ENCODE data around the gene ALKBH1. TPM values are rescaled to one million over a fixed set of nuclear protein-coding genes. Genes with fewer than 3 reads are reported as not detected.
"Not testable (repeated sequence)": the region's sequence is repeated elsewhere in the genome, so short reads cannot be mapped to it uniquely, and the experiment has no call there.

Gene ALKBH1
- total RNA-seq, 2 donors from 2014 or later, result 9.8 to 10.6 TPM

GRCh38 chr14:77638771-77639171 lies 69.1 kb downstream of the ALKBH1 start:
- intact Hi-C loops (cut with DNase I), result no loop called here
- ATAC-seq, result no peak

DNA sequence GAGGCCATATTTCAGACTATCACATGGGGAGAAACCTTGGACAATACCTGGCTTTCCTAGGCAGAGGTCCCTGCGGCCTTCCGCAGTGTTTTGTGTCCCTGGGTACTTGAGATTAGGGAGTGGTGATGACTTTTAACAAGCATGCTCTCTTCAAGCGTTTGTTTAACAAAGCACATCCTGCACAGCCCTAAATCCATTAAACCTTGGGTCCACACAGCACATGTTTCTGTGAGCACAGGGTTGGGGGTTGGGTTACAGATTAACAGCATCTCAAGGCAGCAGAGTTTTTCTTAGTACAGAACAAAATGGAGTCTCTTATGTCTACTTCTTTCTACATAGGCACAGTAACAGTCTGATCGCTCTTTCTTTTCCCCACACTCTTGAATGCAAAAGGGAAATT lies 72.0 kb downstream of the ALKBH1 start:
- ATAC-seq; intact Hi-C loops (cut with DNase I); DNase-seq: not testable (repeated sequence)

More at GRCh38 chr14:77638771-77639171, 69.1 kb downstream of the ALKBH1 start:
- no peak for DNase-seq

GRCh38 chr14:77635466-77635865 lies 72.4 kb downstream of the ALKBH1 start:
- ATAC-seq; intact Hi-C loops (cut with DNase I); DNase-seq: not testable (repeated sequence)

DNA sequence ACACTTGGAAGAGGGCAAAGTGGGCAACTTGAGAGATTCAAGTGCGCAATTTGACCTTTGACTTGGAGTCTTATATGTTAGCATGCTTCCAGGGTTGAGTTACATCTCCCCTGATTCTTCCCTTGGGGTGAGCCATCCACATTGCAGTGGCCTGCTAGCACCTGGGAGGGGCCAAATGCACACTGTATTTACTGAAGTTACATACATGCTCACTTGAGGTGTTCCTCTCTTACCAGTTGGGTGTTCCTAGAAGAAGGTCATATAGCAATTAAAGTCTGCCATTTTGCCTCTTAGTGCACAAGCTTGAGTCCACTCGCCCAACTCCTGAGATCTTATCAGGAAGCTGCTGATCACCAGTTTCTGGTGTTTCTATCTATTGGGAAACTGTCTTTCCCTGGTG lies 77.7 kb downstream of the ALKBH1 start:
- no peak for ATAC-seq
- intact Hi-C loops (cut with DNase I), result no loop called here

DNA sequence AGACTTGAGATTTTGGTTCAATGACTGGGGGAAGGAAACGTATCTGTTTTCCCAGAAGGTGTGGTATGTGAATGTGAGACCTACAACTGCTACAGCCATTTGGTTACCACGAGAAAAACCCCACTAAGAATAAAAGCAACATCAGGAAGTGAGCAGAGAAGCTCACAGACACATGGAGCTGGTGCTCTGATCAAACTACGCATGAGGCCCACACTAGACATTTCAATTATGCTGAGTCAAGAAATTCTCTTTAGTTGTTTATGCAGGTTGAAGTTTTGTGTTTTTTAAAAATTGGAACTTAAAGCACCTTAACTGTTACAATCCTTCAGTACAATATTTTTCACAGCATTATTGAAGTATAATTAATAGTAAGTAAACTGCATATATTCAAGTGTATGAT lies 82.5 kb downstream of the ALKBH1 start:
- intact Hi-C loops (cut with DNase I), result no loop called here
- no peak for ATAC-seq
- no peak for DNase-seq

More for the DNA sequence above, 77.7 kb downstream of the ALKBH1 start:
- no peak for DNase-seq

DNA sequence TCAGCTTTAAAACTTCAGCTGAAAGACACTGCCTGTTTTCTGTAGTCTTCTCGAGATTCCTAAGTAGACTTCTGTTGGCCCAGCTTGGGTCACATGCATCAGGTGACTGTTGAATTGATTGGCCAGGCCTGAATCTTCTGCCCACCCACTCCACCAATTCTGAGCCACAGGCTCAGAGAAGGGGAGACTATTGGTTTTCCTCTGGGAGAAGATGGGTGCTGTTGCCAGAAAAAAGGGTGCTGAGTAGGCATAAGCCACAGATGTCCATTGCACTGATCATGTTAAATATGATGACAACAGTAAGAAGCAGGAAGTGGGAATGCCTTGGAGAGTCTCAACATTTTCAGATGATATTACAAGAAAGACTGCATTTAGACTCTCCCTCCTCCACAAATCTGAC lies 84.6 kb downstream of the ALKBH1 start:
- ATAC-seq (peak; percentile 23 to 68), DNase-seq (no peak)
- intact Hi-C loops (cut with DNase I), result no loop called here

Other genes with a start within 250 kb of the ALKBH1 start
- 100 to 1,000 TPM; 109 to 173 TPM for gene AHSA1, start 249.9 kb downstream of the ALKBH1 start, total RNA-seq
- under 1 TPM; 0.21 to 0.47 TPM for gene ISM2, start 209.2 kb downstream of the ALKBH1 start, total RNA-seq
- gene SPTLC2, start 91.4 kb downstream of the ALKBH1 start, total RNA-seq, result 10 to 100 TPM; 16.1 to 18.4 TPM
- 100 to 1,000 TPM; 144 to 164 TPM for gene SLIRP, start 80 bp upstream of the ALKBH1 start, total RNA-seq
- 10 to 100 TPM; 53.1 to 56.6 TPM for gene SNW1, start 53.1 kb upstream of the ALKBH1 start, total RNA-seq
- 1 to 10 TPM; 6.4 to 8.4 TPM for gene ADCK1, start 92.1 kb upstream of the ALKBH1 start, total RNA-seq